ENCODE results near the gene TMEM131. TPM values are rescaled to one million over a fixed set of nuclear protein-coding genes. Genes with fewer than 3 reads are reported as not detected.

TMEM131 gene
- total RNA-seq, 1 donor from 2014 or later = 46.9 TPM

GRCh38 chr2:97991081-97991856 is 4.5 kb downstream of the TMEM131 start:
- DNase-seq (ENCODE audit: low read depth) = no peak

DNA sequence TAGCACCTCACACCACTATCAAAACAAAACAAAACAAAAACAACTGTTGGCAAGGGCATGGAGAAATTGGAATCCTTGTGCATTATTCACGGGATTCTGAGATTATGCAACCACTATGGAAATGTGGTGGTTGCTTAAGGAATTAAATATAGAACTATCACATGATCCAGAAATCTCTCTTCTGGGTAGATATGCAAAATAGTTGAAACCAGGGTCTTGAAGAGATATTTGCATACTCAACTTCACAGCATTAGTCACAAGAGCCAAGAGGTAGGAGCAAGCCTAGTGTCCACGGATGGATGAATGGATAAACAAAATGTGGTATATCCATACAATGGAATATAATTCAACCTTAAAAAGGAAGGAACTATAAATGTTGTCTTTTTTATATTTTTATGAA is 7.0 kb downstream of the TMEM131 start:
- DNase-seq (ENCODE audit: low read depth) = no peak

DNA sequence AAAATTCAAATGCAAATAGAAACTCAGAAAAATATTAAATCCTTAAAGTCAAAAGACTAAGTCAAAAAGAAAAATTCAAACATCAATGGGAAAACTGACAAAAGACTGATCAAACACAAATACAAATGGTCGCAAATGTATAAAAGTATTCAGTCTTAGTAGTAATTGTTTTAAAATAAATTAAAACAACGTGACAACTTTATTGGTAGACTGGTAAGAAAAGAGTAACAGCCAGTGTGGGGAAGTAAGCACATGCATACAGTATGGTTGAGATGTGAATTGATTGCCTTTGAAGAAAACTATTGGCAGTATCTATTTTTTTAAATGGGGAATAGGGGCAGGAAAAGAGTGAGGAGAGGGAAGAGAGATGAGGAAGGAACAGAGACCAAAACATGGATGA is 9.8 kb downstream of the TMEM131 start:
- no peak for DNase-seq (ENCODE audit: low read depth)

GRCh38 chr2:97983698-97984097 is 12.1 kb downstream of the TMEM131 start:
- no peak for DNase-seq (ENCODE audit: low read depth)

GRCh38 chr2:97983134-97983533 is 12.6 kb downstream of the TMEM131 start:
- DNase-seq (ENCODE audit: low read depth) = no peak

- no peak for DNase-seq (ENCODE audit: low read depth)
Measured at GRCh38 chr2:97982621-97983020, 13.1 kb downstream of the TMEM131 start.

GRCh38 chr2:97981961-97982360 is 13.8 kb downstream of the TMEM131 start:
- DNase-seq (ENCODE audit: low read depth) = no peak

GRCh38 chr2:97979904-97980303 is 15.8 kb downstream of the TMEM131 start:
- no peak for DNase-seq (ENCODE audit: low read depth)

GRCh38 chr2:97974471-97974870 is 21.3 kb downstream of the TMEM131 start:
- DNase-seq (ENCODE audit: low read depth) = no peak

GRCh38 chr2:97970293-97971060 is 25.3 kb downstream of the TMEM131 start:
- DNase-seq (ENCODE audit: low read depth) = no peak

GRCh38 chr2:97969081-97970067 is 26.4 kb downstream of the TMEM131 start:
- DNase-seq (ENCODE audit: low read depth) = no peak

GRCh38 chr2:97967931-97968627 is 27.7 kb downstream of the TMEM131 start:
- DNase-seq (ENCODE audit: low read depth) = peak; percentile 29

DNA sequence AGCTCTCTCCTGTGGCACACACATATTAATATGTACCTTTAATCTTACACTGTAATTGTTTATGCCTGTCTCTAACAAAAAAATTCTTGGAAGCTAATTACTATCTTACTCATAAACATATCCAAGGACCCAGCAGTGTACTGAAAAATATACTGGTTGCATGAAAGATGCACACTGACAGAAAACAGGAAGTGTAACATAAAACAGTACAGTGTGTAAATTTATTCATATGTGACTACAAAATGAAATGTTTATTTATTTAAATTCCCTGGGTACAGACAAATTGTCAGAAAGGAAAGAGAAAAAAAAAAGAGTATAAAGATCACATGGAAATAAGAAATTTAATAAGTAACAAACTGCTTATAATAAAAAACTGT is 28.5 kb downstream of the TMEM131 start:
- no peak for DNase-seq (ENCODE audit: low read depth)

GRCh38 chr2:97966545-97967215 is 29.1 kb downstream of the TMEM131 start:
- peak; percentile 25 for DNase-seq (ENCODE audit: low read depth)

- no peak for DNase-seq (ENCODE audit: low read depth)
Measured at GRCh38 chr2:97965116-97965515, 30.6 kb downstream of the TMEM131 start.

- peak; percentile 50 for DNase-seq (ENCODE audit: low read depth)
Measured at GRCh38 chr2:97963880-97964279, 31.9 kb downstream of the TMEM131 start.

DNA sequence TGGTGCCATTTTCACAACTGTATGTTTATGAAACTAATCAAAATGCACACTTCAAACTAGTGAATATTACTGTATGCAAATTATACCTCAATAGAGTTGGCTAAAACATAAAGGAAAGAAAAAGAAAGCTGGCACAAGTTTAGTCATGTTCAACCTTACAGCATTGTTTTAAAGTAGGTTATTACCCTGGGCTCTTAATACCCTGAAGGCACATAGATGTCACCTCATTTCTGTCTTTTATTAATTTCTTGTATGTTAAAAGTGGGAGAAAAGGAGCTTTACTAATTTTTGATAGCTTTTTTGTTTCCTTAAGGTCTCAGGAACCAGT is 32.7 kb downstream of the TMEM131 start:
- no peak for DNase-seq (ENCODE audit: low read depth)

- DNase-seq (ENCODE audit: low read depth) = no peak
Measured at GRCh38 chr2:97961534-97961933, 34.2 kb downstream of the TMEM131 start.

GRCh38 chr2:97958184-97958583 is 37.6 kb downstream of the TMEM131 start:
- DNase-seq (ENCODE audit: low read depth) = no peak

DNA sequence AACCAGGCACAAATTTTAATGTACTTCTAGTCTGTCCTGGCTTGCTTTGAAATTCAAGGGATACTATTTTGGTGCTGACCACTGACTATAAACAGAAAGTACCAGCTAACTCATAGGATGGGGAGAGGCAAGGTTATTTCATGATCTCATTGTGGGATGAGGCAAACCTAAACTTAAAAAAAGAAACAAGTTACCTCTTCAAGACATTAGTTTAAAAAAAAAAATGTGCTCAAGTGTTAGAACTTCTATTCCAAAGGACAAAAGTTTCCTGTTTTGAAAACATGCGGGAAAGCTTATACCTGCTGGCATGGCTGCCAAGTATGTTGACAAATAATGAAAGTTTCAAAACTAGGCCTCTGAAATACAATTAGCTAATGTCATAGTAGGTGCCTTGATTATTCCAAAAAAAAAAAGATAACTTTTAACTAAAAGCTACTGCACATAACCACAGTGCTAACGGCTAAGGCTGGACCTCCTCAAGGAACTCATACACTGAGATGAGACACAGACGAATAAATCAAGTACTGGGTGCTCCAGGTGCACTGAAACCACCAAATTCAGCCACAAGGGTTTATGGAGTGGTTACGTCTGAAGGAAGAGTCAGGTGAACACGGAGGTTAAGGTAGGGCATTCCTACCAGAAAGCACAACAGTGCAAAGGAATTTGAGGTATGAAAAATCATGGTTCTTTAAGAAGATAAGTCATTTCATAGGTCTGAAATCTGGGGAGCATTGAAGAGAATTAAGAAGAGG is 38.1 kb downstream of the TMEM131 start:
- peak; percentile 31 for DNase-seq (ENCODE audit: low read depth)
